HepG2 (cell line): ENCODE data around the gene TET3. TPM values are rescaled to one million over a fixed set of nuclear protein-coding genes. Genes with fewer than 3 reads are reported as not detected.

Source experiments
- ATF7-NPFF ChIP-seq: sonication (generic); formaldehyde crosslinking; IDR thresholded peaks from 2 replicates; pipeline ENCODE4 v1.8.1; 2023; ENCODE audit warnings: mild to moderate bottlenecking, low read depth, missing genetic modification reagents, moderate library complexity
- CBX2 ChIP-seq, 2 experiments: fragments of 200-600 bp in 1 of 2; sonication (generic); formaldehyde crosslinking in 1 of 2; IDR thresholded peaks; 2 replicates each; pipeline versions ENCODE4 v1.7.0 to v1.8.1; 2018 to 2022; ENCODE audit warnings: low read depth in 2 of 2, low read length in 1 of 2, mild to moderate bottlenecking in 1 of 2, missing genetic modification reagents in 1 of 2
- FIP1L1 ChIP-seq: fragments of 200-400 bp; formaldehyde crosslinking; IDR thresholded peaks from 2 replicates; pipeline ENCODE4 v1.6.1; 2018; ENCODE audit warnings: low read depth, mild to moderate bottlenecking, low read length, moderate library complexity, borderline replicate concordance; ENCODE audit not compliant: insufficient read depth
- HMGXB3 ChIP-seq: sonication (generic); formaldehyde crosslinking; IDR thresholded peaks from 2 replicates; pipeline ENCODE4 v1.4.0; 2020; ENCODE audit warnings: missing genetic modification reagents, borderline replicate concordance
- LCORL ChIP-seq, 2 experiments: fragments of 450-650 bp in 1 of 2; sonication (generic) in 1 of 2; formaldehyde crosslinking in 1 of 2; IDR thresholded peaks; 2 replicates each; pipeline versions ENCODE4 v1.5.0 to v1.6.1; 2017 to 2020; ENCODE audit warnings: antibody characterized with exemption in 1 of 2, missing genetic modification reagents in 1 of 2
- MLXIP ChIP-seq: sonication (generic); formaldehyde crosslinking; IDR thresholded peaks from 2 replicates; pipeline ENCODE4 v1.9.0; 2021; ENCODE audit warnings: missing genetic modification reagents, borderline replicate concordance
- RAD21 ChIP-seq: fragments of 450-650 bp; formaldehyde crosslinking; IDR thresholded peaks from 2 replicates; pipeline ENCODE4 v1.5.0; 2020; ENCODE audit warnings: mild to moderate bottlenecking
- RBAK ChIP-seq: sonication (generic); formaldehyde crosslinking; IDR thresholded peaks from 2 replicates; pipeline ENCODE4 v1.5.1; 2020; ENCODE audit warnings: mild to moderate bottlenecking, missing genetic modification reagents
- RFXANK ChIP-seq: IDR thresholded peaks from 2 replicates; pipeline ENCODE4 v1.6.1; 2016
- SMYD3 ChIP-seq: sonication (generic); formaldehyde crosslinking; IDR thresholded peaks from 2 replicates; pipeline ENCODE4 v1.8.1; 2023; ENCODE audit warnings: mild to moderate bottlenecking, missing genetic modification reagents
- ZNF138 ChIP-seq: sonication (generic); formaldehyde crosslinking; IDR thresholded peaks from 2 replicates; pipeline ENCODE4 v1.5.0; 2020; ENCODE audit warnings: mild to moderate bottlenecking, low read depth, missing genetic modification reagents
- ZNF225 ChIP-seq: sonication (generic); formaldehyde crosslinking; IDR thresholded peaks from 2 replicates; pipeline ENCODE4 v1.4.0; 2020; ENCODE audit warnings: mild to moderate bottlenecking, missing genetic modification reagents
- ZNF260 ChIP-seq: sonication (generic); formaldehyde crosslinking; IDR thresholded peaks from 2 replicates; pipeline ENCODE4 v1.4.0; 2020; ENCODE audit warnings: missing genetic modification reagents, low read depth, mild to moderate bottlenecking, borderline replicate concordance
- ZNF3 ChIP-seq: IDR thresholded peaks from 2 replicates; pipeline ENCODE4 v1.7.0; 2017; ENCODE audit warnings: inconsistent platforms
- ZNF441 ChIP-seq: sonication (generic); formaldehyde crosslinking; IDR thresholded peaks from 2 replicates; pipeline ENCODE4 v1.7.0; 2021; ENCODE audit warnings: missing genetic modification reagents, borderline replicate concordance
- ZNF607 ChIP-seq: sonication (generic); formaldehyde crosslinking; IDR thresholded peaks from 2 replicates; pipeline ENCODE4 v1.5.1; 2020; ENCODE audit warnings: missing genetic modification reagents, mild to moderate bottlenecking, borderline replicate concordance
- ZNF879 ChIP-seq: sonication (generic); formaldehyde crosslinking; IDR thresholded peaks from 2 replicates; pipeline ENCODE4 v1.8.1; 2023; ENCODE audit warnings: missing genetic modification reagents
- polyA plus RNA-seq, 8 experiments: library from polyadenylated mRNA; depleted of rRNA in 3 of 8; stranded (reverse) in 7 of 8; unstranded in 1 of 8; fragments of >200 nt; fragmentation: Illumina TruSeq in 4 of 8; extraction: Trizol in 4 of 8; gene quantifications; 2 replicates each; pipeline versions ENCODE4 v1.2.1 to v1.2.3, GENCODE V29; 2011 to 2016; ENCODE audit warnings: low read depth in 4 of 8, missing spikeins in 1 of 8, mixed read lengths in 1 of 8; ENCODE audit not compliant: insufficient read depth in 1 of 8
- total RNA-seq, 5 experiments: library from RNA; depleted of rRNA; stranded (reverse); fragments of >200 nt; fragmentation: Illumina TruSeq; extraction: Trizol; gene quantifications; 2 replicates each; pipeline ENCODE4 v1.2.3, GENCODE V29; 2016; ENCODE audit warnings: low read depth in 1 of 5
- TF ChIP-seq, protein P1 (sequence below): sonication (generic); formaldehyde crosslinking; conservative IDR thresholded peaks from 2 replicates; pipeline ENCODE4 v1.8.0; 2022; ENCODE audit warnings: missing genetic modification reagents
- TF ChIP-seq, protein P2 (sequence below): sonication (generic); formaldehyde crosslinking; IDR thresholded peaks from 2 replicates; pipeline ENCODE4 v1.4.0; 2020; ENCODE audit warnings: mild to moderate bottlenecking, missing genetic modification reagents

The TET3 gene
- total and polyA plus RNA-seq, 2 of the 13 experiments (the other 11 are each of a cell fraction or from before 2014, with no cell fraction given) = 4.3 to 6.8 TPM

- no peak for TF ChIP-seq FIP1L1
- no peak for TF ChIP-seq ZNF607
- no peak for TF ChIP-seq RFXANK (CRISPR knock-in tag)
- TF ChIP-seq, protein P1, sequence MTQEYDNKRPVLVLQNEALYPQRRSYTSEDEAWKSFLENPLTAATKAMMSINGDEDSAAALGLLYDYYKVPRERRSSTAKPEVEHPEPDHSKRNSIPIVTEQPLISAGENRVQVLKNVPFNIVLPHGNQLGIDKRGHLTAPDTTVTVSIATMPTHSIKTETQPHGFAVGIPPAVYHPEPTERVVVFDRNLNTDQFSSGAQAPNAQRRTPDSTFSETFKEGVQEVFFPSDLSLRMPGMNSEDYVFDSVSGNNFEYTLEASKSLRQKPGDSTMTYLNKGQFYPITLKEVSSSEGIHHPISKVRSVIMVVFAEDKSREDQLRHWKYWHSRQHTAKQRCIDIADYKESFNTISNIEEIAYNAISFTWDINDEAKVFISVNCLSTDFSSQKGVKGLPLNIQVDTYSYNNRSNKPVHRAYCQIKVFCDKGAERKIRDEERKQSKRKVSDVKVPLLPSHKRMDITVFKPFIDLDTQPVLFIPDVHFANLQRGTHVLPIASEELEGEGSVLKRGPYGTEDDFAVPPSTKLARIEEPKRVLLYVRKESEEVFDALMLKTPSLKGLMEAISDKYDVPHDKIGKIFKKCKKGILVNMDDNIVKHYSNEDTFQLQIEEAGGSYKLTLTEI (CRISPR knock-in tag) = no peak
- TF ChIP-seq RBAK (CRISPR knock-in tag) = no peak
- no peak for TF ChIP-seq ZNF260 (CRISPR knock-in tag)
- no peak for TF ChIP-seq MLXIP (CRISPR knock-in tag)
- no peak for TF ChIP-seq ZNF138
- no peak for TF ChIP-seq LCORL (IDR thresholded peaks at IDR 0.05)
- TF ChIP-seq LCORL (CRISPR knock-in tag; IDR thresholded peaks at IDR 0.05) = no peak
- no peak for TF ChIP-seq ZNF441 (CRISPR knock-in tag)
- TF ChIP-seq ATF7-NPFF (CRISPR knock-in tag) = peak; percentile 41; the same call in 1 of the 2 replicates
- peak; percentile 81 for TF ChIP-seq RAD21
- TF ChIP-seq CBX2 (IDR thresholded peaks at IDR 0.05; ENCODE audit: low read depth, low read length) = no peak
- TF ChIP-seq CBX2 (CRISPR knock-in tag; IDR thresholded peaks at IDR 0.05; ENCODE audit: low read depth) = no peak
- no peak for TF ChIP-seq ZNF225 (CRISPR knock-in tag)
- no peak for TF ChIP-seq ZNF3 (CRISPR knock-in tag)
- TF ChIP-seq SMYD3 (CRISPR knock-in tag) = no peak
- no peak for TF ChIP-seq ZNF879
- TF ChIP-seq HMGXB3 (CRISPR knock-in tag) = no peak
- TF ChIP-seq, protein P2, sequence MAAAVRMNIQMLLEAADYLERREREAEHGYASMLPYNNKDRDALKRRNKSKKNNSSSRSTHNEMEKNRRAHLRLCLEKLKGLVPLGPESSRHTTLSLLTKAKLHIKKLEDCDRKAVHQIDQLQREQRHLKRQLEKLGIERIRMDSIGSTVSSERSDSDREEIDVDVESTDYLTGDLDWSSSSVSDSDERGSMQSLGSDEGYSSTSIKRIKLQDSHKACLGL = no peak; the same call in 1 of the 2 replicates
Observed at GRCh38 chr2:74002505-74003421, 18.1 kb downstream of the TET3 start (continued).
